Hepatocyte (in vitro differentiated cells): ENCODE results near the gene LDLRAD4.

Experiments used
- EZH2 ChIP-seq: fragments of 200-600 bp; sonication (generic); IDR thresholded peaks from 2 replicates; pipeline ENCODE4 v1.6.1; 2016; ENCODE audit warnings: antibody characterized with exemption, mild to moderate bottlenecking, borderline replicate concordance
- EZH2phosphoT487 ChIP-seq: fragments of 200-600 bp; sonication (generic); IDR thresholded peaks from one replicate; pipeline ENCODE4 v1.6.1; 2018; ENCODE audit warnings: antibody characterized with exemption, mild to moderate bottlenecking, low read depth, moderate library complexity; ENCODE audit not compliant: unreplicated experiment, severe bottlenecking
- TF ChIP-seq, protein P1 (sequence below): fragments of 200-600 bp; sonication (generic); IDR thresholded peaks from 2 replicates; pipeline ENCODE4 v1.5.1; 2016; ENCODE audit warnings: antibody characterized with exemption, mild to moderate bottlenecking; ENCODE audit not compliant: poor library complexity

DNA sequence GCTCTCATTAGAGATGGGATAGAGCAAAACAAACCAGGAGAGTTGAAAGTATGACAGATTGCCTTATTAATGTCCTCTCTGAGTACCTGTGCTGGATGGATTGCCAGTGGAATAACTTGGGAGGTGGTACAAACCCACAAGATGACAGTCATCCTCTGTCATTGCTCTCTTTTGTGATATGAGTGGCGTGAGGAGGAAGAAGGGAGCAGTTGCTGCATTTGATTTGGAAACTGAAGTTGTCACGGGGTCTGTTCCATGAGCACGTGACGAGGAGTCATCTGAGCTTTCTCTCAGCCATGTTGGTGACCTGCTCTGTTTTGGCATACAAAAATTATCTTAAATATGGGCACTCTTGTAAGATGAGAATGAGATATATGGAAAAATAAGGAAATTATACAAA, 302.9 kb downstream of the LDLRAD4 start:
- TF ChIP-seq, protein P1, sequence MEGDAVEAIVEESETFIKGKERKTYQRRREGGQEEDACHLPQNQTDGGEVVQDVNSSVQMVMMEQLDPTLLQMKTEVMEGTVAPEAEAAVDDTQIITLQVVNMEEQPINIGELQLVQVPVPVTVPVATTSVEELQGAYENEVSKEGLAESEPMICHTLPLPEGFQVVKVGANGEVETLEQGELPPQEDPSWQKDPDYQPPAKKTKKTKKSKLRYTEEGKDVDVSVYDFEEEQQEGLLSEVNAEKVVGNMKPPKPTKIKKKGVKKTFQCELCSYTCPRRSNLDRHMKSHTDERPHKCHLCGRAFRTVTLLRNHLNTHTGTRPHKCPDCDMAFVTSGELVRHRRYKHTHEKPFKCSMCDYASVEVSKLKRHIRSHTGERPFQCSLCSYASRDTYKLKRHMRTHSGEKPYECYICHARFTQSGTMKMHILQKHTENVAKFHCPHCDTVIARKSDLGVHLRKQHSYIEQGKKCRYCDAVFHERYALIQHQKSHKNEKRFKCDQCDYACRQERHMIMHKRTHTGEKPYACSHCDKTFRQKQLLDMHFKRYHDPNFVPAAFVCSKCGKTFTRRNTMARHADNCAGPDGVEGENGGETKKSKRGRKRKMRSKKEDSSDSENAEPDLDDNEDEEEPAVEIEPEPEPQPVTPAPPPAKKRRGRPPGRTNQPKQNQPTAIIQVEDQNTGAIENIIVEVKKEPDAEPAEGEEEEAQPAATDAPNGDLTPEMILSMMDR: no peak
- TF ChIP-seq EZH2phosphoT487: no peak
- no peak for TF ChIP-seq EZH2
